AG08396 (cell line): Measurements from ENCODE around the gene GPR12.
"Not testable (repeated sequence)": the region's sequence is repeated elsewhere in the genome, so short reads cannot be mapped to it uniquely, and the experiment has no call there.

ENCODE experiments used
- DNase-seq: peaks from one replicate; pipeline ENCODE4 v3.0.0; 2012; ENCODE audit warnings: low spot score, mixed read lengths

The GPR12 gene

GRCh38 chr13:26747706-26748105 lies 12.9 kb downstream of the GPR12 start:
- DNase-seq, result no peak

- no peak for DNase-seq
Observed at GRCh38 chr13:26743971-26744370, 16.6 kb downstream of the GPR12 start.

GRCh38 chr13:26742691-26743358 lies 17.8 kb downstream of the GPR12 start:
- no peak for DNase-seq

- no peak for DNase-seq
Observed at GRCh38 chr13:26735677-26736076, 24.9 kb downstream of the GPR12 start.

GRCh38 chr13:26727633-26728032 lies 33.0 kb downstream of the GPR12 start:
- no peak for DNase-seq

GRCh38 chr13:26727122-26727521 lies 33.5 kb downstream of the GPR12 start:
- no peak for DNase-seq

- no peak for DNase-seq
Observed at GRCh38 chr13:26726684-26727083, 33.9 kb downstream of the GPR12 start.

- not testable (repeated sequence) for DNase-seq
Observed at GRCh38 chr13:26723620-26724019, 37.0 kb downstream of the GPR12 start.

GRCh38 chr13:26722321-26722720 lies 38.3 kb downstream of the GPR12 start:
- no peak for DNase-seq

- no peak for DNase-seq
Observed at GRCh38 chr13:26721251-26722121, 39.1 kb downstream of the GPR12 start.

GRCh38 chr13:26719356-26719945 lies 41.1 kb downstream of the GPR12 start:
- no peak for DNase-seq

- no peak for DNase-seq
Observed at GRCh38 chr13:26718872-26719271, 41.7 kb downstream of the GPR12 start.

GRCh38 chr13:26718146-26718545 lies 42.4 kb downstream of the GPR12 start:
- DNase-seq, result no peak

GRCh38 chr13:26716984-26717383 lies 43.6 kb downstream of the GPR12 start:
- DNase-seq, result no peak

GRCh38 chr13:26713341-26713740 lies 47.2 kb downstream of the GPR12 start:
- no peak for DNase-seq

GRCh38 chr13:26711211-26711610 lies 49.4 kb downstream of the GPR12 start:
- DNase-seq, result no peak

GRCh38 chr13:26710166-26710565 lies 50.4 kb downstream of the GPR12 start:
- no peak for DNase-seq

GRCh38 chr13:26709461-26709860 lies 51.1 kb downstream of the GPR12 start:
- no peak for DNase-seq

GRCh38 chr13:26708007-26708297 lies 52.6 kb downstream of the GPR12 start:
- DNase-seq, result no peak

GRCh38 chr13:26707122-26708006 lies 53.2 kb downstream of the GPR12 start:
- DNase-seq, result peak; percentile 63

- DNase-seq, result no peak
Observed at GRCh38 chr13:26706381-26706780, 54.2 kb downstream of the GPR12 start.

- DNase-seq, result no peak
Observed at GRCh38 chr13:26705536-26705935, 55.0 kb downstream of the GPR12 start.
